Hematopoietic multipotent progenitor cell treated with erythropoietin and hydrocortisone succinate and interleukin-3 and kit ligand, for 8 days (in vitro differentiated cells): ENCODE measurements around the gene PPP1R26.
A peak's percentile ranks its signal among the peaks of the same experiment; 100 is the strongest.

Experiments used
- DNase-seq: peaks from one replicate; pipeline ENCODE4 v3.0.0-alpha.2; 2015

The PPP1R26 gene

GRCh38 chr9:135468854-135469521 lies 10.6 kb upstream of the PPP1R26 start:
- DNase-seq = peak; percentile 62

- no peak for DNase-seq
Observed at GRCh38 chr9:135471791-135472640, 7.6 kb upstream of the PPP1R26 start.

- DNase-seq = no peak
Observed at GRCh38 chr9:135473972-135474543, 5.5 kb upstream of the PPP1R26 start.

- peak; percentile 34 for DNase-seq
Observed at GRCh38 chr9:135474915-135475314, 4.7 kb upstream of the PPP1R26 start.

- DNase-seq = no peak
Observed at GRCh38 chr9:135476561-135477355, 2.8 kb upstream of the PPP1R26 start.

GRCh38 chr9:135478191-135478590 lies 1.4 kb upstream of the PPP1R26 start:
- DNase-seq = no peak

GRCh38 chr9:135478829-135479468 lies 633 bp upstream of the PPP1R26 start:
- peak; percentile 26 for DNase-seq

GRCh38 chr9:135480071-135480939 lies 723 bp downstream of the PPP1R26 start:
- DNase-seq = peak; percentile 45

- no peak for DNase-seq
Observed at GRCh38 chr9:135480940-135481310, 1.3 kb downstream of the PPP1R26 start.

- DNase-seq = no peak
Observed at GRCh38 chr9:135482015-135482754, 2.6 kb downstream of the PPP1R26 start.

- no peak for DNase-seq
Observed at GRCh38 chr9:135484460-135485277, 5.1 kb downstream of the PPP1R26 start.

- DNase-seq = no peak
Observed at GRCh38 chr9:135485385-135485784, 5.8 kb downstream of the PPP1R26 start.

- DNase-seq = no peak
Observed at GRCh38 chr9:135485832-135486231, 6.2 kb downstream of the PPP1R26 start.

GRCh38 chr9:135486267-135487065 lies 6.9 kb downstream of the PPP1R26 start:
- no peak for DNase-seq

- DNase-seq = no peak
Observed at GRCh38 chr9:135487281-135488012, 7.9 kb downstream of the PPP1R26 start.

- DNase-seq = no peak
Observed at GRCh38 chr9:135488013-135488330, 8.4 kb downstream of the PPP1R26 start.

- no peak for DNase-seq
Observed at GRCh38 chr9:135488527-135488926, 8.9 kb downstream of the PPP1R26 start.

- DNase-seq = no peak
Observed at GRCh38 chr9:135489188-135489906, 9.8 kb downstream of the PPP1R26 start.
